Panc1 (cell line): ENCODE data around the gene TIGD3. TPM values are rescaled to one million over a fixed set of nuclear protein-coding genes. Genes with fewer than 3 reads are reported as not detected.
A peak's percentile ranks its signal among the peaks of the same experiment; 100 is the strongest.
"Not testable (repeated sequence)": the region's sequence is repeated elsewhere in the genome, so short reads cannot be mapped to it uniquely, and the experiment has no call there.

ENCODE experiments used
- ATAC-seq: fragments of 200-7000 bp; cut with Tn5 transposase; 2 replicates; pipeline ENCODE4 v1.9.1; 2020; ENCODE audit warnings: mild to moderate bottlenecking, moderate library complexity
- BruUV-seq: library from RNA; stranded (reverse); fragments of 400-500 nt; replicated peaks from 2 replicates; lab custom pipeline; 2021; lab: Mats Ljungman, UMichigan
- CTCF ChIA-PET: fragments of 300-600 bp; sonication (Branson Sonifier 250); formaldehyde crosslinking; loops from one replicate; lab custom pipeline; 2022; ENCODE audit warnings: antibody characterized with exemption; lab: Charles Lee
- POLR2A ChIA-PET: fragments of 300-600 bp; sonication (Branson Sonifier 250); formaldehyde crosslinking; loops from one replicate; lab custom pipeline; 2022; ENCODE audit warnings: antibody characterized with exemption; lab: Charles Lee
- DNase-seq: peaks from one replicate; pipeline ENCODE4 v3.0.0-alpha.2; 2010; ENCODE audit warnings: low read depth, low spot score
- H3K27ac ChIP-seq: 2 replicates; pipeline ENCODE4 v1.5.1; 2011; ENCODE audit warnings: mild to moderate bottlenecking, low read length, inconsistent platforms
- H3K27me3 ChIP-seq: fragments of 200-500 bp; sonication (Bioruptor generic); 2 replicates; pipeline ENCODE4 v1.6.0; 2014; ENCODE audit warnings: low read length, inconsistent platforms; ENCODE audit not compliant: control insufficient read depth, insufficient read depth
- H3K36me3 ChIP-seq: fragments of 200-500 bp; sonication (Bioruptor generic); 2 replicates; pipeline ENCODE4 v1.5.1; 2014; ENCODE audit warnings: inconsistent platforms, mild to moderate bottlenecking, low read length, moderate library complexity; ENCODE audit not compliant: control insufficient read depth, insufficient read depth
- H3K4me1 ChIP-seq: 2 replicates; pipeline ENCODE4 v1.5.1; 2011; ENCODE audit warnings: inconsistent platforms, mild to moderate bottlenecking, low read length, moderate library complexity; ENCODE audit not compliant: control insufficient read depth, insufficient read depth
- H3K4me3 ChIP-seq, 2 experiments: 2 replicates each; pipeline ENCODE4 v1.5.1; 2011 to 2012; ENCODE audit warnings: low read depth in 2 of 2, low read length in 2 of 2, mild to moderate bottlenecking in 2 of 2, inconsistent platforms in 1 of 2, moderate library complexity in 1 of 2
- H3K9me3 ChIP-seq: fragments of 200-500 bp; sonication (Bioruptor generic); 2 replicates; pipeline ENCODE4 v1.5.1; 2014; ENCODE audit warnings: low read depth, mild to moderate bottlenecking, inconsistent platforms, low read length, moderate library complexity; ENCODE audit not compliant: control insufficient read depth, insufficient read depth
- POLR2AphosphoS5 ChIP-seq: IDR thresholded peaks from 2 replicates; pipeline ENCODE4 v1.6.1; 2012; ENCODE audit warnings: mild to moderate bottlenecking, low read depth, low read length, moderate library complexity
- SIN3A ChIP-seq: IDR thresholded peaks from 2 replicates; pipeline ENCODE4 v1.6.1; 2012; ENCODE audit warnings: low read depth, mild to moderate bottlenecking, low read length, moderate library complexity, borderline replicate concordance; ENCODE audit not compliant: insufficient read depth
- TCF7L2 ChIP-seq: IDR thresholded peaks from 2 replicates; pipeline ENCODE4 v1.6.1; 2011; ENCODE audit warnings: mild to moderate bottlenecking, low read depth, low read length, inconsistent platforms
- in situ Hi-C: cut with HindIII; loops from 2 replicates; pipeline ENCODE4 v1.10.0; 2016; ENCODE audit warnings: low sequenced_read_pairs, low pct_unique_long_range_greater_than_20kb
- intact Hi-C: fragments of 100-400 bp; cut with micrococcal nuclease; formaldehyde crosslinking; loops from one replicate; pipeline ENCODE4 v1.10.0; 2022; ENCODE audit not compliant: unreplicated experiment
- total RNA-seq: library from RNA; stranded (reverse); gene quantifications from one replicate; pipeline ENCODE4 v1.2.1, GENCODE V29; 2021; ENCODE audit not compliant: unreplicated experiment
- TF ChIP-seq, protein P1 (sequence below): fragments of 450-650 bp; IDR thresholded peaks from 2 replicates; pipeline ENCODE4 v1.5.1; 2017; ENCODE audit warnings: mild to moderate bottlenecking
- TF ChIP-seq, protein P2 (sequence below), 2 experiments: IDR thresholded peaks; 2 replicates each; pipeline ENCODE4 v1.6.1; 2011 to 2012; ENCODE audit warnings: low read depth in 2 of 2, control low read depth in 1 of 2, low read length in 1 of 2, mild to moderate bottlenecking in 1 of 2, moderate library complexity in 1 of 2; ENCODE audit not compliant: insufficient read depth in 1 of 2

TIGD3 gene
- total RNA-seq, 1 experiment from 2014 or later: 2.4 TPM

DNA sequence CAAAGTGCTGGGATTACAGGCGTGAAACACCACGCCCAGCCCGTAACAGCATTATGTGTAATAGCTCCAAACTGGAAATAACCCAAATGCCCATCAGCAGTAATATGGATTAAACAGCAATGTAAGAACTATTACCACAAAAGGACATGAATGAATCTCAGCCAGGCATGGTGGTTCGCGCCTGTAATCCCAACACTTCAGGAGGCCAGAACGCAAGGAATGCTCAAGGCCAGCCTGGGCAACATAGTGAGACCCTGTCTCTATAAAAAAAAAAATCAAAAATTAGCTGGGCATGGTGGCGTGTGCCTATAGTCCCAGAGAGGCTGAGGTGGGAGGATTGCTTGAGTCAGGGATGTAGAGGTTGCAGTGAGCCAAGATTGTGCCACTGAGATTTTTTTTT is 24.0 kb upstream of the TIGD3 start:
- ChIA-PET CTCF (interaction anchor here (0.5 to 4.0 kb wide), 11 partner anchors 14 to 582 kb away, joined by 3 to 88 read pairs (median 4); partner anchors contain the start of genes CDC42EP2 and POLA2), POLR2A (interaction anchor here (1.4 kb wide), 1 partner anchor 14 kb away, joined by 10 read pairs; no protein-coding TSS in a partner anchor)
- DNase-seq (no peak), ATAC-seq (no peak)
- TF ChIP-seq TCF7L2: no peak
- TF ChIP-seq, protein P1, sequence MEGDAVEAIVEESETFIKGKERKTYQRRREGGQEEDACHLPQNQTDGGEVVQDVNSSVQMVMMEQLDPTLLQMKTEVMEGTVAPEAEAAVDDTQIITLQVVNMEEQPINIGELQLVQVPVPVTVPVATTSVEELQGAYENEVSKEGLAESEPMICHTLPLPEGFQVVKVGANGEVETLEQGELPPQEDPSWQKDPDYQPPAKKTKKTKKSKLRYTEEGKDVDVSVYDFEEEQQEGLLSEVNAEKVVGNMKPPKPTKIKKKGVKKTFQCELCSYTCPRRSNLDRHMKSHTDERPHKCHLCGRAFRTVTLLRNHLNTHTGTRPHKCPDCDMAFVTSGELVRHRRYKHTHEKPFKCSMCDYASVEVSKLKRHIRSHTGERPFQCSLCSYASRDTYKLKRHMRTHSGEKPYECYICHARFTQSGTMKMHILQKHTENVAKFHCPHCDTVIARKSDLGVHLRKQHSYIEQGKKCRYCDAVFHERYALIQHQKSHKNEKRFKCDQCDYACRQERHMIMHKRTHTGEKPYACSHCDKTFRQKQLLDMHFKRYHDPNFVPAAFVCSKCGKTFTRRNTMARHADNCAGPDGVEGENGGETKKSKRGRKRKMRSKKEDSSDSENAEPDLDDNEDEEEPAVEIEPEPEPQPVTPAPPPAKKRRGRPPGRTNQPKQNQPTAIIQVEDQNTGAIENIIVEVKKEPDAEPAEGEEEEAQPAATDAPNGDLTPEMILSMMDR: no peak
- TF ChIP-seq, protein P2, sequence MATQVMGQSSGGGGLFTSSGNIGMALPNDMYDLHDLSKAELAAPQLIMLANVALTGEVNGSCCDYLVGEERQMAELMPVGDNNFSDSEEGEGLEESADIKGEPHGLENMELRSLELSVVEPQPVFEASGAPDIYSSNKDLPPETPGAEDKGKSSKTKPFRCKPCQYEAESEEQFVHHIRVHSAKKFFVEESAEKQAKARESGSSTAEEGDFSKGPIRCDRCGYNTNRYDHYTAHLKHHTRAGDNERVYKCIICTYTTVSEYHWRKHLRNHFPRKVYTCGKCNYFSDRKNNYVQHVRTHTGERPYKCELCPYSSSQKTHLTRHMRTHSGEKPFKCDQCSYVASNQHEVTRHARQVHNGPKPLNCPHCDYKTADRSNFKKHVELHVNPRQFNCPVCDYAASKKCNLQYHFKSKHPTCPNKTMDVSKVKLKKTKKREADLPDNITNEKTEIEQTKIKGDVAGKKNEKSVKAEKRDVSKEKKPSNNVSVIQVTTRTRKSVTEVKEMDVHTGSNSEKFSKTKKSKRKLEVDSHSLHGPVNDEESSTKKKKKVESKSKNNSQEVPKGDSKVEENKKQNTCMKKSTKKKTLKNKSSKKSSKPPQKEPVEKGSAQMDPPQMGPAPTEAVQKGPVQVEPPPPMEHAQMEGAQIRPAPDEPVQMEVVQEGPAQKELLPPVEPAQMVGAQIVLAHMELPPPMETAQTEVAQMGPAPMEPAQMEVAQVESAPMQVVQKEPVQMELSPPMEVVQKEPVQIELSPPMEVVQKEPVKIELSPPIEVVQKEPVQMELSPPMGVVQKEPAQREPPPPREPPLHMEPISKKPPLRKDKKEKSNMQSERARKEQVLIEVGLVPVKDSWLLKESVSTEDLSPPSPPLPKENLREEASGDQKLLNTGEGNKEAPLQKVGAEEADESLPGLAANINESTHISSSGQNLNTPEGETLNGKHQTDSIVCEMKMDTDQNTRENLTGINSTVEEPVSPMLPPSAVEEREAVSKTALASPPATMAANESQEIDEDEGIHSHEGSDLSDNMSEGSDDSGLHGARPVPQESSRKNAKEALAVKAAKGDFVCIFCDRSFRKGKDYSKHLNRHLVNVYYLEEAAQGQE (IDR thresholded peaks at IDR 0.05; ENCODE audit: insufficient read depth in 1 of 2, low read depth in 2 of 2, low read length in 1 of 2): no peak
- no peak for TF ChIP-seq SIN3A
- TF ChIP-seq POLR2AphosphoS5: no peak
- H3K36me3 ChIP-seq: no peaks in the 10 kb centered on the region; the same call in 1 of the 2 replicates
- H3K4me3 ChIP-seq: no peak overlapping the region; a peak in 1 of 4 replicates
- BruUV-seq: no TSS peak
- no peaks in the 10 kb centered on the region for H3K27me3 ChIP-seq
- H3K4me1 ChIP-seq: peaks cover 10% of the 10 kb centered on the region
- intact Hi-C loops (loop anchor here (1.0 kb wide), 1 partner anchor 55 kb away; no protein-coding TSS in a partner anchor), in situ Hi-C loops (no loop called here)
- H3K27ac ChIP-seq: no peak overlapping the region
- H3K9me3 ChIP-seq: no peaks in the 10 kb centered on the region

DNA sequence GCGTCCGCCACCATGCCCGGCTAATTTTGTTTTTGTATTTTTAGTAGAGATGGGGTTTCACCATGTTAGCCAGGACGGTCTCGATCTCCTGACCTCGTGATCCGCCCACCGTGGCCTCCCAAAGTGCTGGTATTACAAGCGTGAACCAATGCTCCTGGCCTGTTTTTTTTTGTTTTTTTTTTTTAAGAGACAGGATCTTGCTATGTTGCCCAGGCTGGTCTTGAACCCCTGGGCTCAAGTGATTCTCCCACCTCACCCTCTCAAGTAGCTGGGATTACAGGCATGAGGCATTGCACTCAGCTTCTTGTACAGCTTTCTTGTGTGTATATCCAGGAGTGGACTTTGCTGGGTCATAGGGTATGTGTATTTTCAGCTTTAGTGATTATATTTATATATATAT is 22.0 kb upstream of the TIGD3 start:
- H3K9me3 ChIP-seq, BruUV-seq, intact Hi-C loops, H3K27me3 ChIP-seq, H3K4me3 ChIP-seq, H3K36me3 ChIP-seq, DNase-seq, ATAC-seq, in situ Hi-C loops, H3K27ac ChIP-seq: not testable (repeated sequence)
- ChIA-PET POLR2A (interaction anchor here (1.0 kb wide), 1 partner anchor 167 kb away, joined by 3 read pairs; no protein-coding TSS in a partner anchor), CTCF (interaction anchor here (0.6 to 2.1 kb wide), 5 partner anchors 17 to 202 kb away, joined by 3 to 8 read pairs (median 5); partner anchors contain the start of gene CDC42EP2)
- peaks cover 10% of the 10 kb centered on the region for H3K4me1 ChIP-seq

DNA sequence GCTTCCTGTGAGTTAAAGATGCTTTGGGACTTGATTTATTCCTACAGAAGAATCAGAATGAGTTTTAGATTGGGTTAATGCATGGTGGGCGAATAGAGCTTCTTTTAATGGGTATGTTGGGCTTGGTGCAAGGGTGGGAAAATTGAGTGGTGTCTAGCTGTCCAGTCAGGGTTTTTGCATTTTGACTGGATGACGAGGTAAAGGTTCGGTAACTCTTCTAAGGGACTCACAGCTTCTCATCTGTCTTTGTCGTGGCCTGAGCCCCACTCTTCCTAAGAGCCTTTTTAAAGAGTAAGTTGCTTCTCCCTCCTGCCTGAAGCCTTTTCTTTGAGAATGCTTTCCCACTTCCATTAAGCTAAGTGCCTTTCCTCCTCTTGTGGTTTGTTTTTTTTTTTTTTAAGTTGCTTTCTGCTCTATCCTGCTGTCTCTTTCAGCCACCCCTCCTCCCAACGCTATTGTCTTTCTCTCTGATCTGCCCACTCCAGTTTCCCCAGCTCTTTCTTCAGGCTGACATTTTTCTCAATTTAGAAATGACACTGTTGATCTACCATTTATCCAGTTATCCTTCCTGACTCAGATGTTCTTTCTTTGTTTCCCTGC is 19.8 kb upstream of the TIGD3 start:
- H3K4me1 ChIP-seq: peaks cover 8% of the 10 kb centered on the region
- H3K36me3 ChIP-seq: no peaks in the 10 kb centered on the region; the same call in 1 of the 2 replicates
- no peaks in the 10 kb centered on the region for H3K9me3 ChIP-seq
- intact Hi-C loops (no loop called here), in situ Hi-C loops (no loop called here)
- no peak for TF ChIP-seq POLR2AphosphoS5
- no peak for DNase-seq
- no TSS peak for BruUV-seq
- ChIA-PET CTCF (interaction anchor here (0.6 to 2.1 kb wide), 4 partner anchors 20 to 212 kb away, joined by 3 to 7 read pairs (median 4); partner anchors contain the start of gene CDC42EP2), POLR2A (interaction anchor here (0.7 kb wide), 2 partner anchors 35 to 152 kb away, joined by 5 read pairs; no protein-coding TSS in a partner anchor)
- no peak for ATAC-seq
- peak overlapping the region; percentile 92 for H3K27ac ChIP-seq
- H3K4me3 ChIP-seq: peak overlapping the region; percentile 75 to 87
- no peaks in the 10 kb centered on the region for H3K27me3 ChIP-seq
